HUDEP-2 (cell line): ENCODE measurements around the gene SIRPA.

Experiments used
- DNase-seq, 76 experiments: peaks; one replicate each; lab custom pipeline; 2025; ENCODE audit not compliant: unreplicated experiment in 76 of 76; lab: John Stamatoyannopoulos, UW

The SIRPA gene

DNA sequence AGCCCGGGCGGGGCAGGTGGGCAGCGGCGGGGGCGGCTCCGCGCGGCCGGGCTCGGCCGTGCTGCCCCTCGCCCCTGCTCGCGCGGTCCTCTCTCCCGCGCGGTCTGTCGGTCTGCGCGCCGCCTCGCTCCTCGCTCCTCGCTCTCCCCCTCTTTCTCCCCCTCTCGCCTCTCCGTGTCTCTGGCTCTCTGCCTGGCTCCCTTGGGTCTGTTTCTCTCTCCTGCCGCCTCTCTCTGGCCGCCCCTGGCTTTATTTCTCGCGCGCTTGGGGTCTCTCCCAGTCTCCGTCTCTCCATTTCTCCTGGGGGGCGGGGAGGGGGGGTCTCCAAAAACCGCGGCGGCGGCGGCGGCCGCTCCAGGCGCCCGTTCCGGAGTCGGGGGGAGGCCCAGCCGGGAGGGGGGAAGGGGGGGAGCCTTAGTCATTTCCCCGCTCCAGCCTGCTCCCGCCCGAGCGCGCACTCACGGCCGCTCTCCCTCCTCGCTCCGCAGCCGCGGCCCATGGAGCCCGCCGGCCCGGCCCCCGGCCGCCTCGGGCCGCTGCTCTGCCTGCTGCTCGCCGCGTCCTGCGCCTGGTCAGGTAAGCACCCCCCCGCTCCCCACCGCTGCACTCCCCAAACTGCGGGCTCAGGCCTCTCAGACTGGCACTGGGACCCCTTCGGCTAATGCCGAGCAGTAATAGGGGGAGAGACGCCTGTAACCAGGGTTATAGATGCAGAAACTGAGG is at the start of gene SIRPA:
SIRPA (plus strand) TSS at position 457 of the 723 bp plus-strand sequence; CDS start at position 498, 41 bp downstream.
- DNase-seq, result no peak

DNA sequence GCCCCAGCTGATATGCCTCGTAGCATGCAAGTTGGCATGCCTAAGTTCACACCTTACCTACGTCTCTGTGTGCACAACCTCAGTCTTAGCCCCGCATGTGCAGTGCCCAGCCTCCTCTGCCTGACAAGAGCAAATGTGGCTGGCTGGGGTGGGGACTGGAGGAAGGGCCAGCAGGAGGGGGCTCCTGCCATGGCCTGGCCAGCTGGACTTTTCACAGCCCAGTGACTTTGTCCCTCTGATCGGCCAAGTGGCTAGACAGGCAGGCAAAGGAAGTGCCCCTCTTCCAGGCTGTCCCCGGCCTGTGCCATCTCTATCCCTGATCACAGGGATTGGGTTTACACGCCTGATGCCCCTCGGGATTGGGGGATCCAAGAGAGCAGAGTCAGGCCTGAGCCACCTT is 49.5 kb upstream of the SIRPA start:
- DNase-seq, result no peak

DNA sequence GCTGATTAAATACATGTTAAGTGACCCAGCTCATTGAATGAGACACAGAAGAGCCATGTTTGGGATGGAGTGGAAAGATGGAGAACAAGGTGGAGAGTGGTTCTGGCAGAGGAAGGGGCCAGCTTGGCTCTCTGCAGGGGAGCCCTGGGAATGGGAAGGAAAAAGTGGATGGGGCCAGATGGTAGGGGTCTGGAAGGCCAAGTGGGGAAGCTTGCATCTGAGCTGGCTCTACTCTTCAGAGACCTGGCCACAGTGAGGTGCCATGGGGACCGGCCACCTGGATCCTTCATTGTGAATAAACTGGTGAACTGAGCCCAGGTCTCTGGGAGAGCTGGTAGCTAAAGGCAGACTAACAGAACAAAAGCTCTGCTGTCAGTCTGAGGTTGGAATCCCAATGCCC is 48.9 kb upstream of the SIRPA start:
- DNase-seq, result no peak

DNA sequence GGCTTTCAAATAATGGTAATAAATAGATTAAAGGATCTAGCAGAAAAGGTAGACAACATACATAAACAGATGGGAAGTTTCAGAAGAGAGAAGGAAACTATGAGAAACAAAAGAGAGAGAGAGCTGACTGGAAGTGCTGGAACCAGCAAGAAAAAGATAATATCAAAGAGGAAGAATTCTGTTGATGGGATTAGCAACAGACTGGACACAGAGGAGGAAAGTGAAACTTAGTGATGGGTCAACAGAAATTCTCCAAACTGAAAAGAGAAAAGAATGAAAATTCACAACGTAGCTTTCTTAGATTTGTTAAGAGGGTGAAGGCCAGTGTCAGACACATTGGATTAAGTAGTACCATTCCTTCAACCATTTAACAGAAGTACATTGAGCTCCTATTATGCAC is 48.3 kb upstream of the SIRPA start:
- DNase-seq, result no peak

DNA sequence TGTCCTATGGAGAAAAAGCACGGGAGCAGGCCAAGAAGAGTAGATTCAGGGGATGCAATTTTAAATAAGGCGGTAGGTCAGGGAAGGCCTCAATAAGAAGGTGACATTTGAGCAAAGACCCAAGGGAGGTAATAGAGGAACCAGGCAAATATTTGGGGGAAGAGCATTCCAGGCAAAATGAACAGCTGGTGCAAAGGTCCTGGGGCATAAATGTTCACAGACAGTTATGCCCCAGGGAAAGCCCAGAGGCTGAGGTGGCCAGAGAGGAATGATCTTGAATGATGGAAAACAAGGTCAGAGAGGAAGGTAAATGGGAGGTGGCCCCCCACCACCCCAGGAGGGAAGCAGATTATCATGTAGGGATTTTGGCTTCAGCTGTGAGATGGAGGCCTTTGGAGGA is 47.4 kb upstream of the SIRPA start:
- no peak for DNase-seq

DNA sequence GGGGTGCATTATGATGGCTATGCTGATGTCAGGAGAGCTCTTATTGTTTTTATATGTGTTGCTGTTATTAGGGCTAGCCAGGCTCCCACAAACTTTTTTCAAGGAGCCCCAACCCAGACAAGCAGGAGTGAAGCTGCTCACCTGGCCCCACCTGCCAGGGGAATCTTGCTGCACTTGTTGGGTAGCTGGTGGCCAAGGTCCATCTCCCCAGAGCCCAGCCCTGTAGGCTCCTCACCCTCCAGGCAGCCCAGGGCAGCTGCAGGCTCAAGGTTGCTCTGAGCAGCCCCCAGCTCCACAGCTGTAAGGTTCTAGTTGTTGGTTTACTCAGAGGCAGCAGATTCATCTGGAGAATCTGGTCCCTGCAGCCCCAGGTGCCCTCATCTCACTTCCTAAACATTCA is 46.8 kb upstream of the SIRPA start:
- no peak for DNase-seq

DNA sequence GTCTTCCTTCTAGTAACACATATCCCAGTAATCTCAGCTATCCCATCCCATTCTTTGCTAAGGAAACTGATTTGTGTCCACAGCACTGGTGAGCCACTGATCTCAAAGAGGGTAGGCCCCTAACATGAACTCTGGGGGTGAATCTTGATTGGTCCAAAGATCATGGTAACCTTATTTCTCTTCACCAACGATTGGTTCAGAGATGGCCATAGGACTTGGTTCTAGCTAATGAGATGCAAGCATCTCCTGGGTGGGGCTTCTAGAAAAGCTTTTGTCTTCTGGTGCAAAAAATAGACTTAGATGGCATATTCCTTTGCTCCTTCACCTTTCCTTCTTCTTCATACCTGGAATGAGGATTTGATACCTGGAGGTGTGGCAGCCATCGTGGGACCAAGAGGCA is 43.8 kb upstream of the SIRPA start:
- DNase-seq, result no peak

DNA sequence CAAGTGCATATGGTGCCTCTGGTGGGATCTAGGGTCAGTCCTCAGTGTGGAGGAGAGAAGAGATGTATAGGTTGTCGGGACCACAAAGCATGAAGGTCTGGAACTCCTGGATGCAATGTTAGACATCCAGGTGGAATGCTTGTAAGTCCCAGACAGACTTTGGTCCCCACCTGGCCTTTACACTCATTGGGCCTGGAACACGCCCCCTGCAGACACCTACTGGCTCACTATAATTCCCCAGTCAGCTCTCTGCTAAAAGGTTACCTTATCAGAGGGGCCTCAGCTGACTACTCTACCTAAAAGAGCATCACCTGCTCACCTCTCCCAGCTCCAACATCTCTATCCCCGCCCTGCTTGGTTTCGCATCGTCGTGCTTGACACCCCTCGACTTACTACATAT is 41.7 kb upstream of the SIRPA start:
- no peak for DNase-seq

DNA sequence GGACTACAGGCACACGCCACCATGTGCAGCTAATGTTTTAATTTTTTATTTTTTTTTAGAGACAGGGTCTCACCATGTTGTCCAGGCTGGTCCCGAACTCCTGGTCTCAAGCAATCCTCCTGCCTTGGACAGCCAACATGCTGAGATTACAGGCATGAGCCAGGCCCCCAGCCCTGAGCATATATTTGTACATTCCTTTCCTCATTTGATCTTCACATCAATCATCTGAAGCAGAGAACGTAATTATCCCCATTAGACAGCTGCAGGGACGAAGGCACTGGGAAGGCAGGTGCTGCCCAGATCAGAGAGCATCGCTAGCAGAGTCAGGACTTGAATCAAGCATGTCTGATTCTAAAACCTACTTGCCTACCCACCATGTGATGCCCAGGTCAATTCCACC is 41.0 kb upstream of the SIRPA start:
- no peak for DNase-seq

DNA sequence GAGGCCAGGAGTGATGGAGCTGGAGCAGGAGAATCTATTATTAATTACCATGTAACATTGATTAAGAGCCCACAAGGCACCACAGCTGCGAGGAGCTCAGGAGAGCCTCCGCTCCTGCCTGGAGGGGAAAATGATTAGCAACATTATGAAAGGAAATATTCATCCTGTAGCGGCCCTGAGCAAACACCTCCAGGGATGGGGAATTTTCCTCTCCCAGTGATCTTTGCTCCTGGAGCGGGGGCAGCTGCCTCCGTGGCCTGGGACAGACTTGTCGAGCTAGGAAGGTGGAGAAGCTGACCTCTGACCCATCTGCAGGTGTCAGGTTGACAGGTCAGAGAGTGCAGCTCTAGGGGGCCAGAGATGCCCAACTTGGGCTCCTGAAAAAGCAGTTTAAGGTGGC is 40.1 kb upstream of the SIRPA start:
- no peak for DNase-seq

DNA sequence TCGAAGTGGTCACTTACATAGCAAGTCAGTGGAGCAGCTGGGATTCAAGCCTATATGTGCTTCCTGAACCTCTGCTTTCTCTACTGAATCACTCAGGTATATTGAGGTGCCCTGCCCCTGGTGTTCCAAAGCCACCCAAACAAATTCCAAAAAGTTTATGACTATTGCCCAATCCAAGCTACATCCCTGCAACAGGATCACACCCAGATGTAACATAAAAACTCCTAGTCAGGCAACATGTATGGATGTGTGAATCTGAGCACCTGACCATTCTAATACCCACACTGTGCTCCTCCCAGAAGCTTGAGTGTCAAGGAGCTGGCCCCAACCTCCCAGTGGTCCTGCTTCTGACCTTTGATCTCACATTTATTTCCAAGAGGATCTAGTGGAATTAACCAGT is 39.5 kb upstream of the SIRPA start:
- no peak for DNase-seq

DNA sequence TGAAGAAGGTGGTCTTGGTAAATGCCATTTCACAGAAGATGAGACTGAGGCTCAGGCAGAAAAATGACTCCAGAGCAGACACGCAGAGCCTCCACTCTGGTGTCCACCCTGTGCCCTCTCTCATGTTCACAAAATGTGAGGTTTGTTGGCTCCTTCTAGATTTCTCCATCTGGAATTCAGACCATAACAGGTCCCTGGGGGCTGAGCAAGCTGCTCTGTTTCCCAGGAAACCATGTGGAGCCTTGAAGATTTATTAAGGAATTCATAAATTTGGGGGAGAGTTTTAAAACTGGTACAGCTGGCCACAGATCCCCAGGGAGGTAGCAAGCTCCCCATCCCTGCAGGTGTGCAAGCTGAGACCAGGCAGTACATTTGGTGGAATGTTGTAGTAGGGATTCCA is 38.8 kb upstream of the SIRPA start:
- DNase-seq, result no peak

DNA sequence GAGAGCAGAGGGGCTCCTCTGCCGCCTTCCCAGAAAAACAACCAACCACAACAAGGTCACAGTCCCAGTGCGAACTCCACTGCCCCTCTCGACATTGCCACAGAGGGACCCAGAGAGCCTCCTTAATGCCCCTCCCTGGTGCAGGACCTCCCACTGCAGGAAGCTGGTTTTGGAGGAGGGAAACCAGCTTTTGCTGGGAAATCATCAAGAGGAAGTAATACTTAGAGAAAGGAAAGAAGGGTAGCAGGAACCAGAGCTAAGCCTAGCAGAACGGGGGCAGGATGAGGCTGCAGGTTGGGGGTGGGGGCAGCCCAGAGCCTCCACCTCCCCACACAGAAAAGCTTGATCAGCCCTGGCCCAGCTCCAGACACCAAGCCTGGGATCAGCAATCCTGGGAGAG is 37.7 kb upstream of the SIRPA start:
- DNase-seq, result no peak

DNA sequence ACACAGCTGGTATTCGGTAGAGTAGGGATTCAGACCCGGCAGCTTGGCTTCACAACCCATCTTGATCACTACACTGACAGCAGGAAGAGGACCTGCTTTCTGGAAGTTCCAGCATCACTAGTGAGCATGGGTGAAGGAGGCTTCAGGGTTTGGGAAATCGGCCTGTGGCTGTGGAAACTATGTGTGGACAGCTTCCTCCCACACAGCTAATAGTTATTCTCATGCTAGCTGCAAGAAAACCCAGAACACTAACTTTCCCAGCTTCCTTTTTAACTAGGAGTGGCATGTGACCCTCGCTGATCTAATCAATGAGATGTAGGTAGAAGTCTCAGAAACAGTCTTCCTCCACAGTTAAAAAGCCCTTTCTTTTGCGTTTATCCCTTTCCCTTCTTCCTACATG is 36.3 kb upstream of the SIRPA start:
- DNase-seq, result no peak

DNA sequence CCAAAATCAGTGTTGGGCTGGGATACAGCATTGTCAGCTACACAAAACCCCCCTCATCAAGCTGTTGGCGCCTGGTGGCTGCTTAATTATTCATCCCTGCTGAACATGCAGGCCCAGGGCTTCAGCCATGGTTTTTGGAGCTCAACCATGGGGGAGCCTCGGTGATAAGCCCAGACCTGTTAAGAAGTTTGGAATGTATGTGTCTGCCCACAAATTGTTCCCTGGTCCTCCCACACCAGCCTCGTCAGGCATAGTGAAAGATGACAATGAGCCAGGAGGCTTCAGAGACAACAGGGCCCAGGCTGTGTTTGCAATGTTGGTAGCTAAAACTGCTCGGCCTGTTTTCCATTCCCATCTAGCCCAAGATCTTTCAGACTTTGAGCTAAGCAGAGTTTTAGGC is 34.8 kb upstream of the SIRPA start:
- DNase-seq, result no peak

DNA sequence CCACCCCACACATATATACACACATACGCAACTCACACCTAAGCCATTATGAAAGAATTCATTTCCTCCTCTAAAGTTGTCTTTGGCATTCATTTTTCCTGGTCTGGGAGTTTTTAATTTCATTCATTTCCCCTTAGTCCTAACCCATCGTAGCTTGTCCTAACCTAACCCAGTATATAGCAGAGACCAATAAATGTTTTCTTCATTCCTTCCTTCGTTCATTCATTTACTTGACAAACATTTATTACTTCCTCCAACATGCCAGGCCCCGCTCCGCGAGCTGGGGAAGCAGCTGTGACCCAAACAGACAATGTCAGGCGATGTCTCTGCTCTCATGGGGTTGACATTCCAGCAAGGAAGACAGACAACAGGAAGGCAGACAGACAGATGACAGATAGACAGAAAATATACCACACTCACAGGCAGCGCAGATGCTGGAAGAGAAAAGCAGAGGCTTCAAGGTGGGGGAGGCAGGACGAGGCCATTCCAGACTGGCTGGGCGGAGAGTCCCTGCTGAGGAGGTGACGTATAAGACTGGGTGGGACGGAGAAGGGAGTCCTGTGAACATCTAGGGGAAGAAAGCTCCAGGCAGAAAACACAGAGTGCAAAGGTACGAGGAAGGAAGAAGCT is 33.7 kb upstream of the SIRPA start:
- no peak for DNase-seq

DNA sequence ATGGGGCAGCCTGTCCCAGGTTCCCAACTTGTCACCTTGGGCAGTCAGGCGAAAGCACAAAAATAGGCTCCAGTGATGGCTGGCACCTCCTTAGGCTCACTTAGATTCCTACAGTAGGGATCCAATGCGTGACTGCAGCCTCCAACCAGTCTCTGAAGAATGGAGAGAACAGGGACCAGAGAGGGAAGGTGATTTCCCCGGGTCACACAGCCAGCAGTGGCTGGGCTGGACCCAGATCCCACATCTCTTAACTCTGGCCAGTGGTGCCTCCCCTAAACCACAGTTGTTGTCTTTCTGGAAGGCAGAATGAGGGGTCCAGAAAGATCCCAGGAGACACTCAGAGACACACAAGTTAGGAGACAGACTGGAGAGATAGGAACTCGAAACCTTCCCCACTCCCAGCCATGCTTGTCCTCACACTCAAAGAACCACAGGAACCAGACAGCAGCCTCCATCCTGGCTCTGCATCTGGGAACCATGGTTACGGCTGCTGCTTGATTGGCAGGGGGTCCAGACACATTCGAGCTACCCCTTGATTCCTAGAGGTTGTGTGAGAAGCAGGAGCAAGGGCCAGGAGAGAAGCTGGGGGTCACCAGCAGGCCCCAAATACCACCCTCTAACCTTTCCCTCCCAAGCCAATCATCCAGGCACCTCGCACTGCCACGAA is 33.1 kb upstream of the SIRPA start:
- no peak for DNase-seq

DNA sequence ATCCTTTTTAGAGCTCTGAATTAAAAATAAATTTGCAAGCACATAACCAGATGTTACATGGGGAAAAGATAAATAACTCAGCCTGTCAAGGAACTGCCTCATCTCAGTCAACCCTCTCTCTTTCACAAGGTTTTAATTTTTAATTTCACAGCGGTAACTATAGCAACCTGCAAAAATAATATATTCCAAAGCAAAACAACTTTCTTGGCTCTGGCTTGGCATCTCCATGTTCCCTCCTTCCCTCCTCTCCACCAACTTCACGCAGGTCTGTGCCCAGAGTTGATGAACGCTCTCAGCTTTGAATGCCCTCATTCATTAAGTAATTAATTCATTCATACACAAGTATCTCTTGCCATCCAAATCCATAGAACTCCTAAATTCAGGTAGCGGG is 32.5 kb upstream of the SIRPA start:
- DNase-seq, result no peak

DNA sequence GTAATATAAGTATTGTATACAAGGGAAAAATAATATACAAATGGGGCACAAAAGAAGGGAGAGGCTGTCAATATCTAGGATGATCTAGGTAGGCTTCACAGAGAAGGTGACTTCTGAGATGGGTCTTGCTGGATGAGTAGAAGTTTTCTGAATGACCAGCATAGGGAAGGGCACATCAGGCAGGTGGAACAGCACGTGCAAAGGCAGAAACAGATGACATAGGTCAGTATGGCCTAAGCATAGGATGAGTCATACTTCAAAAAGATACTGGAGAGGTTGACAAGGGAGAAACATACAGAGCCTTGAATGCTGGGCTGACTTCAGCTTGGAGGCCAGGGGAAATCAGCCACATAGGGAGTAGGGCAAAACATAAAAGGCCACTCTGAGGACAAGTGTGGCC is 31.9 kb upstream of the SIRPA start:
- no peak for DNase-seq

DNA sequence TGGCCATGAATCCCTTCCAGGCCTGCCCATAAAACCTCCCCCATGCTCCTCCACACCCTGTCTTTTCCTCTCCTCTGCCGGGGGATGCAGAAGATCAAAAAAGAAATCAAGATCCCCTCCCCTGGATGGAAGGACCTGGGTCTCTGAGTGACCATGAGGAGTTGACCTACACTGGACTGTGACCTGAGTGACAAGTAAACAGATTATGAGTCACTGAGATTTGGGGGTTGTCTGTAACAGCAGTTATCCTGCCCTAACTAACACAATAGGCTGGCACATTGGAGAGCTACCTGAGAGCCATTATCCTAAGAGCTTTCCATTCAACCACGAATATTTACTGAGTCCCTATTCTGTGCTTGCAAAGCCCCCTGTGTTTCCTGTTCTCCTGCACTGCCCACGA is 28.4 kb upstream of the SIRPA start:
- DNase-seq, result no peak

DNA sequence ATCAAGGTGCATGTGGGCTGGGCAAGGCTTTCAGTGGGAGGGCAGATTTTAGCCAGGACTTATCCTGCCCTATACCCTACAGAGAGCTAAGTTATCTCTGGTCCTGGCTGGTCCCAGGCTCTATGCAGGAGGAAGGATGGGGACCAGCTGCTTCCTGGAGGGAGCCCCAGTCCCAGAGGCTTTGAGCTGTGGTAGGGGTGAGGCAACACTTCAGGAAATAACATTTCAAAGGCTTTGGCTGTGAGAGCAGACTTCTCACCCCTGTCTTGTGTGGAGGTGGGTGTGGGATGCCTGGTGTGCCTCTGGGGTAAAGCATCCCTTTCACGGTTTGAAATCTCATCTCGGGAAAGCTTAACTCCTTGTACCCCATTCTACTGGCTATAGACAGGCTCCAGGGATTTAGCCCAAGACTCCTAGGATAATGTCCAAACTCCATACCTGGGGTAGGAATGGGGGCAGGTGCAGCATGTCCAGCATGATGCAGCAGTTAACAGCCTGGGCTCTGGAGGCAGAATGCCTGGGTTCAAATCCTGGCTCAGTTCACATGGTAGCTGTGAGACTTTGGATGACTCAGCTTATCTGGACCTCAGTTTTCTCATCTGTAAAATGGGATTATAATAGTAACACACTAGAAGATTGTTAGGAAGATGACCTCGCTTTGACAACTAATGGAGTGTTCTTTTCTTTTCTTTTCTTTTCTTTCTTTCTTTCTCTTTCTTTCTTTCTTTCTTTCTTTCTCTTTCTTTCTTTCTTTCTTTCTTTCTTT is 27.5 kb upstream of the SIRPA start:
- no peak for DNase-seq

DNA sequence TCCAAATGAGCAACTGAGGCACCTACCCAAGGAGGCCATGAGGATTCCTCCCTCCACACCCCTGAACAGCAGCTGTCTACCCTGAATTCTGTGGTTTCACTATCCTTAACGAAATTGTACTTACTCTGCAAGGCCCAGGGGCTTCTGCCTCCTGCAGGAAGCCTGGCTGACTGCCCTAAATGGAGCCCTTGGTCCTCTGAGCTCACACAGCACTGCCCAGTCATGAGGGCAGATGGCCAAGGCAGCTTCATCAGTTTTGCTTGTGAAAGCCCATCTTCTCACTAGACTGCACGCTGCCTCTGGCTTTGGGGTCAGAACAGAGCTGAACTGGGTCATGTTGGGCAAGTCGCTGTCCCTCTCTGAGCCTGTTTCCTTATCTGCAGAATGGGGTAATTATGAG is 26.4 kb upstream of the SIRPA start:
- no peak for DNase-seq
